HG02588 (cell line): Measurements from ENCODE around the gene PCSK6.
"Not testable (repeated sequence)": the region's sequence is repeated elsewhere in the genome, so short reads cannot be mapped to it uniquely, and the experiment has no call there.

Experiments
- ATAC-seq: cut with Tn5 transposase; IDR thresholded peaks from one replicate; pipeline ENCODE4 v1.9.1; 2021; ENCODE audit warnings: mild to moderate bottlenecking, moderate library complexity; ENCODE audit not compliant: unreplicated experiment

PCSK6 gene

DNA sequence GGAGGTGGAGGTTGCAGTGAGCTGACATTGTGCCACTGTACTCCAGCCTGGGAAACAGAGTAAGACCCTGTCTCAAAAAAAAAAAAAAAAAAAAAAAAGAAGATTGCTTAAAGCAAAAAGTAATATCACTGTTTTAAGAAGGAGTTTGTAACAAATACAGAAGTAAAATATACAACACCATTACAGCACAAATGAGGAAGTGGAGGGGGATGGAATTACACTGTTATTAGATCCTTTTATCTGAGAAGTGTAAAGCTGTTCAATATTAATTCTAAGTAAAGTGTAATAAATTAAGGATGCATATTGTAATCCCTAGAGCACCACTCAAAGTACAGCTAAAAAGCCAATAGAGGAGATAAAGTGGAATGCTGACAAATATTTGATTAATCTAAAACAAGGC, 147.5 kb downstream of the PCSK6 start:
- no peak for ATAC-seq

GRCh38 chr15:101338502-101339057, 150.9 kb downstream of the PCSK6 start:
- ATAC-seq = no peak

DNA sequence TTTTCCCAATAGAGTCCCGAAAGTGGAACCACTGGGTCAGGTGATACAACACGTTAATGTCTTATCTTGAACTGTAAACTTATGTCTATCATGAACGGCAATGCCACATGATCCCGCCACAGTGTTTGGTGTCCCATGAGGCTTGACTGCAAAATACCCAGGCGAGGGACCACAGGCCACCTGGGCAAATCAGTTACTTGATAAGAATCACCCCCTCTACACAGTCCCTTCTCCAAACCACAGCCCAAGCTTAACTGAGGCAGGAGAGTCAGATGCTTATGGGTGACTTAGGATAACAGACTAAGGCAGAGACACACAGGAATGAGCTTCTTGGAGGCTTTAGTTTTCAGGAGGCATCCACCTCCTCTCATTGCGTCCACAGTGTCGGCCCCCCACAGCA, 151.5 kb downstream of the PCSK6 start:
- ATAC-seq = no peak

DNA sequence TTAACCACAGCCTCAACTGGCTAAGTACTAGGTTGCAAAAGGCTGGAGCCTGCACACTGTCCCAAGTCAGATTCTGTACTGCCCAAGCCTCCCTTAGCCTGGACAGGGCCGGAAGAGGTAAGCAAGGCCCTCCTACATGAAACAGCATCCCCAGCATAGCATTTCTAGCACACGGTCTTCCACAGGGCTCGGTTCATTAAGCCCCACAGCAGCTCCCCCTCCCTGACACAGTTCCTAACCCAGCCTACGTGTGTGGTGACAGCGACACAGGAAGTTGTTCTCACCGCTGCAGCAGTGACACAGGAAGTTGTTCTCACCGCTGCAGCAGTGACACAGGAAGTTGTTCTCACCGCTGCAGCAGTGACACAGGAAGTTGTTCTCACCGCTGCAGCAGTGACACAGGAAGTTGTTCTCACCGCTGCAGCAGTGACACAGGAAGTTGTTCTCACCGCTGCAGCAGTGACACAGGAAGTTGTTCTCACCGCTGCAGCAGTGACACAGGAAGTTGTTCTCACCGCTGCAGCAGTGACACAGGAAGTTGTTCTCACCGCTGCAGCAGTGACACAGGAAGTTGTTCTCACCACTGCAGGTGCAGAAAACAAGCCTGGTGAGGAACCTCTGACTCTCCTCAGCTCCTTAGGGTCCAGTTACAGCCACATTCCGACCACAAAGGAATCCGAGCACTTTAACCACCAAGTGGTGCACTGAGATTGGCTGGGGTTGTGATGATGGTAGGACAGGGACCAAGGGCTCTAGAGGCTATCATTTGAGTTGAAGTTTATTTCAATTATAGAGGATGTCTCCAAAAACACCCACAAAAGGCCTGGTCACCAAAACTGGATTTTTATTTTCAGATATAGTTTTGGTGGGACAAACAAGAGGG, 155.4 kb downstream of the PCSK6 start:
- ATAC-seq = not testable (repeated sequence)

- ATAC-seq = no peak
Measured at GRCh38 chr15:101332061-101332467, 157.4 kb downstream of the PCSK6 start.

DNA sequence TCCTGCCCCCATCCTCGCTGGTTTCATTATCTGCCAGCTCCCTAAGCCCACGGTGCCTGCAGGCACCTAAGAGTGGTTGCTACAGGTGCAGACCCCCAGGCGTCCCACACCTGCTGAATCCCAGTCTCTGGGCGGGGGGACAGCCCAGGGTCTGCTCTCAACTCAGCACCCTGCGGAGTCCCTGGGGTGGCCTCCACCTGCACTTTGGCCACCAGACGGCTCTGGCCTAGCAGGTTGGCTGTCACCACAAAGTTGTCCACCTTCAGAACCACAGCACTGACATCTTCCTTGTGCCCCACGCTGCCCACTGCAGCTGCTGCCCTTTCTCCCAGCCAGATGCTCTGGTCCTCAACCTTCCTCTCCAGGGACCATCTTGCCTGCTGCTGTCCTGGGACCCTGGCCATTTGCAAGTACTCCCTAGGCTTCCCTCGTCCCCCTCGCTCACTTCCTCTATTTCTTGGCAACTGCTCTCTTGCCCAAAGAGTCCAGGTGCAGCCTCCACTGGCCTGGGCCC, 159.6 kb downstream of the PCSK6 start:
- ATAC-seq = no peak

- no peak for ATAC-seq
Measured at GRCh38 chr15:101329309-101329863, 160.1 kb downstream of the PCSK6 start.

DNA sequence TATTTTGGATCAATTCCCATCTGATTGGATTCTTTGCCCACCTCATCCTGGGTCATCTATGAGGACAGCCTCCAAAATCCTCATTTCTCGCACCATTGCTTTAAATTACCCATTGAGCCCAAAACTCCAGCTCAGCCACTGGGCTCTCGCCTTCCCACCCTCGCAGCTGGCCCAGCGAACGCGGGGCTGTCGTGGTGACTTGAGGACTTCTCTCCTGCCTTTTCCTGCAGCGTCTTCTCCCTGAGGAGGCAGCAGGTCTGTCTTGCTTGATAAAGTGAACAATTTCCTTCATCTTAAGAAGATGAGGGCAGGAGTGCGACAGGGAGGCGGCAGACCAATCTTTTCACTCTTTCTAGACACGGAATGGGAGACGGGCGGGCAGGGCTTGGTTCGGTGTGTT, 161.5 kb downstream of the PCSK6 start:
- ATAC-seq = no peak

GRCh38 chr15:101327147-101327740, 162.3 kb downstream of the PCSK6 start:
- no peak for ATAC-seq

- no peak for ATAC-seq
Measured at GRCh38 chr15:101326462-101327146, 162.9 kb downstream of the PCSK6 start.

- ATAC-seq = no peak
Measured at GRCh38 chr15:101326026-101326315, 163.5 kb downstream of the PCSK6 start.

- ATAC-seq = no peak
Measured at GRCh38 chr15:101325263-101326025, 164.1 kb downstream of the PCSK6 start.

DNA sequence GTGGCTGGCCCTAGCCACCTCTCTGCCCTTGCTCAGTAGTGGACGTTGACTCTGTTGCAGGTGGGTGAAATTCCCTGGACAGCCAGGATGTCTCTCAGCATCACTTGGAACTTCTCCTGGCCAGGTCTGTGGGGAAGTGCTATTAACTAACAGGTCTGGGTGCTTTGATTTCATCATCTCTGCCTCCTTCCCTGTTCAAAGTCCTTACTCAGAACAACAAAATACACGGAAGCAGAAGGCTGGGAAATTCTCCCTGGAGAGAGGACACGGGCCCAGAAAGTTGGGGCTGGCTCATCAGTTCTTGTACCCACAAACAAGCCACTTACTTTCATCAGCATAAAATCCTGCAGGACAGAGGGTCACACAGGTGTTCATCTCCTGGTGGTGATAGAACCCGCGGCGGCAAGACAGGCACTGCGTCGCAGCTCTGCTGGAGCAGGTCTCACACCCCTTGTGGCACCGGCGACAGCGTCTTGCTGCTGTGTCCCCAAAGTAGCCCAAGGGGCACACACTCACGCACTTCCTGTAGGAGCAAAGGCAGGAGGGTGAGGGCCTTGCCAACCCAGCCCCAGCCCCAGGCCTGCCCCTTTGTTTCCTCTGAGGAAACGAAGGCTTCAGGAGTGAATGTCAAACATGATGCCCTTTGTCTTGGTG, 164.9 kb downstream of the PCSK6 start:
- no peak for ATAC-seq

DNA sequence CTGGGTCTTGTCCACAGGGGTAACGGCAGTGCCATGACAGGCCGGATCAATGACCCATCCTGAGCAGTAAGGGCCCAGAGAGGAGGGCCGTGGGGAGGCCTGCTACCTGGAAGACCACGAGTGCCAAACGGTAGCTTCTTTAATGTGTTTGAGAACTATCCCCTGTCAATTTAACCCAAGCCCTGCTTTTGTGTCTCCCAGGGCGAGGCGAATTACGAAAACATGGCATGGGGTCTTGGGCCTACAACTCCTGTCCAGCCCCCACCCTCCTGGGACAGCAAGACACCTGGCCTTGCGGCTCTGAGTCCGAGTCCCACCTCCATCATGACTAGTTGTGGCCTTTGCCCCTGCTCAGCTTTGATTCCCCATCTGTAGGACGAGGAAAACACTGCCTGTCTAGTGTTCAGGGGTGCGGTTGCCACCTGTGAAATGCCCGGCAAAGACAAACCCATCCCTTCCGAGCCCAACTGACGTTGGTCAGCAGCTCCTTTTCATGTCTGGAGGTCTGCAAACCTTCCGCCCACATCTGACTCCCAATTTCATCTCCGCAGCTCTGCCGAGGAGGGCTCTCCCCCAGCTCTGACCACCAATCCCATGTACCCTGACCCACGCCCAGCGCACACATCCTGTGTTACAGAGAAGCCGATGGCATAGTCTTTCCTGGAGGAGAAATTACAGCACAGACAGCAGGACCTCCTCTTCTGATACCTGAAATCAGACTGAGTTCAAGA, 165.5 kb downstream of the PCSK6 start:
- ATAC-seq = no peak

GRCh38 chr15:101322854-101323477, 166.5 kb downstream of the PCSK6 start:
- ATAC-seq = no peak

DNA sequence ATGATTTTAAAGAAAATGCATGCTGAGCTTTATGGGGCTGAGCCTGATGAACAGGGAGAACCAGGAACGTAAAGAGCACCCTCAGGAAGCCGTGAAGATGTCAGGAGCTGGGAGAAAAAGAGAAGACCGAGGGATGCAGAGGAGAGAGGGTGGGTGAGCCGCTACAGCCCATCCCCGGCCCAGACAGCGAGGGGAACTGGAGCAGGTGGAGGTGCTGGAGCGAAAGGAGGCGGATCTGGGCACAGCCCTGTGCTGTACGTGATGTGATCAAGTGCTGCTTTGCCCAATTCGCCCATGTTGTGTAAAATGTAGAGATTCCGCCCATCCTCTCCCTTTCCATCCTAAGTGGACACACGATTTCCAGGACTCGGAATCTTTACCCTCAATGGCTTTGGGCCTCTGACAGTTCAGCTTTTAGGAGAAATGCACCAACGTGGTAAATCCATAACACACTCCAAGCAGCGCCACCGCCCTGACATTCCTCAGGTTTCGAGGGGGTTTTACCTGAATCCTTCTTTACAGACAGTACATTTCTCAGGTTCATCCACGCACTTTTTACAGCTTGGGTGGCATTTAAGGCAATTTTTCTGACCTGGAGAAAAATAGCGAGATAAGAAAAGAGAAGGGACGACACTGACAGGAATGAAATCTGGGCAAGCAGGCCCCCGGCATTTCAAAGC, 167.4 kb downstream of the PCSK6 start:
- ATAC-seq = no peak

- no peak for ATAC-seq
Measured at GRCh38 chr15:101320501-101321052, 168.9 kb downstream of the PCSK6 start.

- ATAC-seq = no peak
Measured at GRCh38 chr15:101318839-101319238, 170.7 kb downstream of the PCSK6 start.
